ENCODE results near the gene RALGAPA2. TPM values are rescaled to one million over a fixed set of nuclear protein-coding genes. Genes with fewer than 3 reads are reported as not detected.

Gene RALGAPA2
- polyA plus RNA-seq, 1 experiment = 2.2 TPM

- DNase-seq (ENCODE audit: low read depth, low spot score) = no peak
Measured at GRCh38 chr20:20567712-20568111, 144.7 kb downstream of the RALGAPA2 start.

DNA sequence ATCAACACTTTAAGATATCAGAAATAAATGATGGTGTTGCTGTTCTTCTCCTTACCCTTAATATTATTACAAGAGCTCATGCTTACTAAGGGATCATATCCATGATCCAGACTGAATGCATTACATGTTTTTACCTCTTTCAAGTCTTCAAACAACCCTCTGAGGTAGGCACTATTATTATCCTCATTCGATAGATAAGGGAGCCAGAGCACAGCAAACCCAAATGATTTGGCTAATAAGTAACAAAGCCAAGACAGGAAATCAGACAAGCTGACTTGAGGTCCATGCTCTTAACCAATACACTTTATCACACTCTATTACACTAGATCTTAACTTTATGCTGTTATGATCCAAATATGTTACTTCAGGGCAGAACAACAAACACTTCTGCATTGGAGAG, 145.9 kb downstream of the RALGAPA2 start:
- ChIA-PET POLR2A (no interaction called here), CTCF (interaction anchor here (0.9 to 5.0 kb wide), 5 partner anchors 27 to 483 kb away, joined by 3 to 27 read pairs (median 5); no protein-coding TSS in a partner anchor)
- H3K27ac ChIP-seq (ENCODE audit: low read depth, low read length) = no peak overlapping the region
- H3K4me3 ChIP-seq (ENCODE audit: low read depth, low read length) = no peak overlapping the region
- TF ChIP-seq, protein P1, sequence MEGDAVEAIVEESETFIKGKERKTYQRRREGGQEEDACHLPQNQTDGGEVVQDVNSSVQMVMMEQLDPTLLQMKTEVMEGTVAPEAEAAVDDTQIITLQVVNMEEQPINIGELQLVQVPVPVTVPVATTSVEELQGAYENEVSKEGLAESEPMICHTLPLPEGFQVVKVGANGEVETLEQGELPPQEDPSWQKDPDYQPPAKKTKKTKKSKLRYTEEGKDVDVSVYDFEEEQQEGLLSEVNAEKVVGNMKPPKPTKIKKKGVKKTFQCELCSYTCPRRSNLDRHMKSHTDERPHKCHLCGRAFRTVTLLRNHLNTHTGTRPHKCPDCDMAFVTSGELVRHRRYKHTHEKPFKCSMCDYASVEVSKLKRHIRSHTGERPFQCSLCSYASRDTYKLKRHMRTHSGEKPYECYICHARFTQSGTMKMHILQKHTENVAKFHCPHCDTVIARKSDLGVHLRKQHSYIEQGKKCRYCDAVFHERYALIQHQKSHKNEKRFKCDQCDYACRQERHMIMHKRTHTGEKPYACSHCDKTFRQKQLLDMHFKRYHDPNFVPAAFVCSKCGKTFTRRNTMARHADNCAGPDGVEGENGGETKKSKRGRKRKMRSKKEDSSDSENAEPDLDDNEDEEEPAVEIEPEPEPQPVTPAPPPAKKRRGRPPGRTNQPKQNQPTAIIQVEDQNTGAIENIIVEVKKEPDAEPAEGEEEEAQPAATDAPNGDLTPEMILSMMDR (IDR thresholded peaks at IDR 0.05; ENCODE audit: low read depth, low read length) = no peak
- DNase-seq (ENCODE audit: low read depth, low spot score) = no peak
- H3K9me3 ChIP-seq (ENCODE audit: control insufficient read depth, insufficient read depth, low read length) = no peaks in the 10 kb centered on the region
- no peaks in the 10 kb centered on the region for H3K27me3 ChIP-seq (ENCODE audit: control insufficient read depth, insufficient read depth, low read length)

More at GRCh38 chr20:20567712-20568111, 144.7 kb downstream of the RALGAPA2 start:
- H3K27ac ChIP-seq (ENCODE audit: low read depth, low read length) = no peak overlapping the region
- H3K9me3 ChIP-seq (ENCODE audit: control insufficient read depth, insufficient read depth, low read length) = no peaks in the 10 kb centered on the region
- no peaks in the 10 kb centered on the region for H3K27me3 ChIP-seq (ENCODE audit: control insufficient read depth, insufficient read depth, low read length)
- TF ChIP-seq, protein P1 (IDR thresholded peaks at IDR 0.05; ENCODE audit: low read depth, low read length) = no peak
- CTCF ChIA-PET = interaction anchor here (0.6 to 5.0 kb wide), 4 partner anchors 26 to 250 kb away, joined by 3 to 27 read pairs (median 10); no protein-coding TSS in a partner anchor
- POLR2A ChIA-PET = interaction anchor here (0.7 kb wide), 1 partner anchor 295 kb away, joined by 3 read pairs; no protein-coding TSS in a partner anchor
- no peak overlapping the region for H3K4me3 ChIP-seq (ENCODE audit: low read depth, low read length)

DNA sequence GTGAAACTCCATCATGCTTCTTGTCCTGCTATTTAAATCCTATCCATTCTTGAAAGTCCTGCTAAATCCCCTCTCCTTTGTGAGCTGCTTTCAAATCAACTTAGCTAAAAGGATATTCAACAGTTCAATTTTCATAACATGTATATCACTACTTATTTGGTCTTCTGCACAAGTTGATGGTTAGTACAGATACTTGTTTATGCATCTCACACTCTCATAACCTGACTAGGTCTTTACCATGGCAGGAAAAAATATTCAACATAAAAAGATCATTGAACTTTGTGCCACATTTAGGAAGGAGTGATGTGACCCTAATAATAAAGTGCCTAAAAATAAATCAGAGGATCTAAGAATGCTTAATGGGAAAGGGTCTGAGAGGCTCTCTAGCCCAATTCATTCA, 148.2 kb downstream of the RALGAPA2 start:
- TF ChIP-seq, protein P1 (IDR thresholded peaks at IDR 0.05; ENCODE audit: low read depth, low read length) = no peak
- no peaks in the 10 kb centered on the region for H3K9me3 ChIP-seq (ENCODE audit: control insufficient read depth, insufficient read depth, low read length)
- ChIA-PET POLR2A (no interaction called here), CTCF (interaction anchor here (1.1 kb wide), 1 partner anchor 72 kb away, joined by 3 read pairs; no protein-coding TSS in a partner anchor)
- H3K27me3 ChIP-seq (ENCODE audit: control insufficient read depth, insufficient read depth, low read length) = no peaks in the 10 kb centered on the region
- no peak overlapping the region for H3K4me3 ChIP-seq (ENCODE audit: low read depth, low read length)
- no peak overlapping the region for H3K27ac ChIP-seq (ENCODE audit: low read depth, low read length)
- DNase-seq (ENCODE audit: low read depth, low spot score) = no peak

DNA sequence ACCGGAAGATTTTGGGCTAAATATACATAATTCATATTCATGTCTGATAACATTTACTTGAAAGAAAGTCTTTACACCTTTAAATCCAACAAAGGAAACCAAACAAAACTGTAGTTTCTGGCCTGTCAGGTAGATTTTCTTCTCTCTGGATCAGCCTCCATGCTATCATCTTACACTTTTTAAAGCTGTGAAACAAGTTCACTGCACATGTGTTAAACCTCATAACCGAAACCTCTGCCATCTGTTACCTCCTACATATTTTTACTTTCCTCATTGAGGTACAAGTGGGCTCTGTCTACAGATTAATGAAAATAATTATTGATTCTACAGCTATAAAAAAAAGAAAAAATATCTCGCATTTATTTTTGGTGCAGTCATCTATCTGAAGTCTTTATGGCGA, 149.9 kb downstream of the RALGAPA2 start:
- no peaks in the 10 kb centered on the region for H3K9me3 ChIP-seq (ENCODE audit: control insufficient read depth, insufficient read depth, low read length)
- no peak overlapping the region for H3K4me3 ChIP-seq (ENCODE audit: low read depth, low read length)
- H3K27ac ChIP-seq (ENCODE audit: low read depth, low read length) = no peak overlapping the region
- TF ChIP-seq, protein P1 (IDR thresholded peaks at IDR 0.05; ENCODE audit: low read depth, low read length) = no peak
- ChIA-PET CTCF (no interaction called here), POLR2A (no interaction called here)
- no peaks in the 10 kb centered on the region for H3K27me3 ChIP-seq (ENCODE audit: control insufficient read depth, insufficient read depth, low read length)
- DNase-seq (ENCODE audit: low read depth, low spot score) = no peak

GRCh38 chr20:20561841-20562240, 150.6 kb downstream of the RALGAPA2 start:
- no peaks in the 10 kb centered on the region for H3K9me3 ChIP-seq (ENCODE audit: control insufficient read depth, insufficient read depth, low read length)
- ChIA-PET CTCF (no interaction called here), POLR2A (no interaction called here)
- DNase-seq (ENCODE audit: low read depth, low spot score) = no peak
- H3K27ac ChIP-seq (ENCODE audit: low read depth, low read length) = no peak overlapping the region
- H3K27me3 ChIP-seq (ENCODE audit: control insufficient read depth, insufficient read depth, low read length) = no peaks in the 10 kb centered on the region
- H3K4me3 ChIP-seq (ENCODE audit: low read depth, low read length) = no peak overlapping the region
- TF ChIP-seq, protein P1 (IDR thresholded peaks at IDR 0.05; ENCODE audit: low read depth, low read length) = no peak
